HEK293 (cell line): ENCODE results near the gene CDKAL1.

Experiments used
- CTCF ChIA-PET: fragments of 350-600 bp; formaldehyde crosslinking; extraction: SDS; loops from one replicate; lab custom pipeline; 2021; ENCODE audit warnings: antibody characterized with exemption; lab: Yijun Ruan, JAX
- POLR2A ChIA-PET: fragments of 300-600 bp; formaldehyde crosslinking; extraction: SDS; loops from one replicate; lab custom pipeline; 2020; ENCODE audit warnings: antibody characterized with exemption, inconsistent platforms; lab: Yijun Ruan, JAX
- H3K27ac ChIP-seq: fragments of 200-500 bp; sonication (Bioruptor generic); 2 replicates; pipeline ENCODE4 v1.5.1; 2014; ENCODE audit warnings: low read depth, low read length, control low read depth, inconsistent platforms; ENCODE audit errors: extremely low read depth
- H3K36me3 ChIP-seq, 2 experiments: fragments of 200-500 bp in 1 of 2; sonication (Bioruptor generic) in 1 of 2; 1 replicate in 1 of 2; 2 replicates in 1 of 2; pipeline ENCODE4 v1.5.1; 2014 to 2017; ENCODE audit warnings: inconsistent platforms in 2 of 2, low read length in 2 of 2; ENCODE audit not compliant: control insufficient read depth in 2 of 2, insufficient read depth in 1 of 2
- H3K4me1 ChIP-seq: fragments of 200-500 bp; sonication (Bioruptor generic); 2 replicates; pipeline ENCODE4 v1.5.1; 2014; ENCODE audit warnings: mild to moderate bottlenecking, low read length, inconsistent platforms; ENCODE audit not compliant: control insufficient read depth, insufficient read depth
- H3K4me3 ChIP-seq: 2 replicates; pipeline ENCODE4 v1.5.1; 2011; ENCODE audit warnings: low read depth, mild to moderate bottlenecking, control low read depth, low read length, moderate library complexity
- H3K9me3 ChIP-seq: fragments of 200-500 bp; sonication (Bioruptor generic); 2 replicates; pipeline ENCODE4 v1.5.1; 2014; ENCODE audit warnings: low read depth, low read length, inconsistent platforms; ENCODE audit not compliant: control insufficient read depth, insufficient read depth
- GLIS2 ChIP-seq: fragments of 450-650 bp; formaldehyde crosslinking; IDR thresholded peaks from 2 replicates; pipeline ENCODE4 v1.5.1; 2016; ENCODE audit warnings: missing biosample characterization, missing genetic modification characterization
- HOXC10 ChIP-seq: sonication (generic); formaldehyde crosslinking; IDR thresholded peaks from 2 replicates; pipeline ENCODE4 v1.8.1; 2023; ENCODE audit warnings: mild to moderate bottlenecking, missing genetic modification reagents
- KLF8 ChIP-seq: fragments of 450-650 bp; formaldehyde crosslinking; IDR thresholded peaks from 2 replicates; pipeline ENCODE4 v1.5.1; 2016; ENCODE audit warnings: missing biosample characterization, missing genetic modification characterization
- SALL2 ChIP-seq: fragments of 450-650 bp; formaldehyde crosslinking; IDR thresholded peaks from 2 replicates; pipeline ENCODE4 v1.5.0; 2017; ENCODE audit warnings: missing biosample characterization, mild to moderate bottlenecking, missing genetic modification characterization, borderline replicate concordance
- SCRT1 ChIP-seq: fragments of 450-650 bp; formaldehyde crosslinking; IDR thresholded peaks from 2 replicates; pipeline ENCODE4 v1.5.1; 2016; ENCODE audit warnings: missing biosample characterization, missing genetic modification characterization, borderline replicate concordance
- TRIM28 ChIP-seq: IDR thresholded peaks from 2 replicates; pipeline ENCODE4 v1.6.1; 2011; ENCODE audit warnings: low read length, control low read depth, borderline replicate concordance
- YY1 ChIP-seq: fragments of 450-650 bp; formaldehyde crosslinking; IDR thresholded peaks from 2 replicates; pipeline ENCODE4 v1.5.1; 2018; ENCODE audit warnings: missing biosample characterization, missing genetic modification characterization
- ZEB2 ChIP-seq: fragments of 450-650 bp; formaldehyde crosslinking; IDR thresholded peaks from 2 replicates; pipeline ENCODE4 v1.5.1; 2016; ENCODE audit warnings: missing biosample characterization, missing genetic modification characterization
- ZIC2 ChIP-seq: fragments of 450-650 bp; formaldehyde crosslinking; IDR thresholded peaks from 2 replicates; pipeline ENCODE4 v1.5.1; 2016; ENCODE audit warnings: missing biosample characterization, missing genetic modification characterization
- ZNF146 ChIP-seq: fragments of 450-650 bp; formaldehyde crosslinking; IDR thresholded peaks from 2 replicates; pipeline ENCODE4 v1.5.1; 2016; ENCODE audit warnings: missing biosample characterization, missing genetic modification characterization
- ZNF155 ChIP-seq: fragments of 450-650 bp; formaldehyde crosslinking; IDR thresholded peaks from 2 replicates; pipeline ENCODE4 v1.5.1; 2016; ENCODE audit warnings: missing biosample characterization, missing genetic modification characterization
- ZNF157 ChIP-seq: fragments of 450-650 bp; formaldehyde crosslinking; IDR thresholded peaks from 2 replicates; pipeline ENCODE4 v1.5.1; 2016; ENCODE audit warnings: missing biosample characterization, missing genetic modification characterization
- ZNF2 ChIP-seq: fragments of 450-650 bp; formaldehyde crosslinking; IDR thresholded peaks from 2 replicates; pipeline ENCODE4 v1.5.1; 2016; ENCODE audit warnings: missing biosample characterization, missing genetic modification characterization
- ZNF292 ChIP-seq: fragments of 450-650 bp; formaldehyde crosslinking; IDR thresholded peaks from 2 replicates; pipeline ENCODE4 v1.5.1; 2016; ENCODE audit warnings: low read depth, missing biosample characterization, missing genetic modification characterization, borderline replicate concordance
- ZNF433 ChIP-seq: fragments of 450-650 bp; formaldehyde crosslinking; IDR thresholded peaks from 2 replicates; pipeline ENCODE4 v1.5.1; 2016; ENCODE audit warnings: missing biosample characterization, missing genetic modification characterization, low read depth
- ZNF473 ChIP-seq: fragments of 450-650 bp; formaldehyde crosslinking; IDR thresholded peaks from 2 replicates; pipeline ENCODE4 v1.5.1; 2017; ENCODE audit warnings: missing biosample characterization, missing genetic modification characterization
- ZNF48 ChIP-seq: fragments of 450-650 bp; formaldehyde crosslinking; IDR thresholded peaks from 2 replicates; pipeline ENCODE4 v1.5.1; 2016; ENCODE audit warnings: missing biosample characterization, missing genetic modification characterization
- ZNF561 ChIP-seq: fragments of 450-650 bp; IDR thresholded peaks from 2 replicates; pipeline ENCODE4 v1.5.1; 2018; ENCODE audit warnings: missing biosample characterization, missing genetic modification characterization, borderline replicate concordance
- ZNF654 ChIP-seq: fragments of 450-650 bp; formaldehyde crosslinking; IDR thresholded peaks from 2 replicates; pipeline ENCODE4 v1.5.1; 2016; ENCODE audit warnings: low read depth, missing biosample characterization, missing genetic modification characterization
- ZNF792 ChIP-seq: fragments of 450-650 bp; formaldehyde crosslinking; IDR thresholded peaks from 2 replicates; pipeline ENCODE4 v1.5.1; 2016; ENCODE audit warnings: missing biosample characterization, missing genetic modification characterization
- ZNF830 ChIP-seq: fragments of 450-650 bp; IDR thresholded peaks from 2 replicates; pipeline ENCODE4 v1.5.0; 2018; ENCODE audit warnings: missing biosample characterization, missing genetic modification characterization, low read depth, mild to moderate bottlenecking, moderate library complexity
- ZNF843 ChIP-seq: fragments of 450-650 bp; formaldehyde crosslinking; IDR thresholded peaks from 2 replicates; pipeline ENCODE4 v1.5.1; 2016; ENCODE audit warnings: missing biosample characterization, missing genetic modification characterization
- ZSCAN16 ChIP-seq: fragments of 450-650 bp; formaldehyde crosslinking; IDR thresholded peaks from 2 replicates; pipeline ENCODE4 v1.5.1; 2016; ENCODE audit warnings: missing biosample characterization, missing genetic modification characterization
- TF ChIP-seq, protein P1 (sequence below): fragments of 450-650 bp; formaldehyde crosslinking; IDR thresholded peaks from 2 replicates; pipeline ENCODE4 v1.5.1; 2016; ENCODE audit warnings: missing biosample characterization, missing genetic modification characterization
- TF ChIP-seq, protein P2 (sequence below): IDR thresholded peaks from 2 replicates; pipeline ENCODE4 v1.6.1; 2011; ENCODE audit warnings: mild to moderate bottlenecking, low read depth, low read length, borderline replicate concordance
- TF ChIP-seq, protein P3 (sequence below): fragments of 450-650 bp; formaldehyde crosslinking; IDR thresholded peaks from 2 replicates; pipeline ENCODE4 v1.5.1; 2016; ENCODE audit warnings: missing biosample characterization, missing genetic modification characterization

Gene CDKAL1

DNA sequence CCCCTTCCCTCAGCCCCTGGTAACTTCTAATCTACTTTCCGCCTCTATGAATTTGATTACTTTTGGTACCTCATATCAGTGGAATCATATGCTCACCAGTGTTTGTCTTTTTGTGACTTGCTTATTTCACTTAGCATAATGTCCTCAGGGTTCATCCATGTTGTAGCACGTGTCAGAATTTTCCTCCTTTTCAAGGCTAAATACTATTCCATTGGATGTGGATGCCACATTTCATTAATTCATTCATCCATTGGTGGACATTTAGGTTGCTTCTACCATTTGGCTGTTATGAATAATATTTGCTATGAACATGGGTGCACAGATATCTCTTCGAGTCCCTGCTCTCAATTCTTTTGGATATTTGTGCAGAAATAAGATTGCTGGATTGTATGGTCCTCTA lies 670.7 kb downstream of the CDKAL1 start:
- no peak overlapping the region for H3K4me3 ChIP-seq
- POLR2A ChIA-PET: no interaction called here
- TF ChIP-seq ZNF146 (peak; percentile 96), ZNF473 (tag by site-specific recombination) (no peak)
- TF ChIP-seq, protein P1, sequence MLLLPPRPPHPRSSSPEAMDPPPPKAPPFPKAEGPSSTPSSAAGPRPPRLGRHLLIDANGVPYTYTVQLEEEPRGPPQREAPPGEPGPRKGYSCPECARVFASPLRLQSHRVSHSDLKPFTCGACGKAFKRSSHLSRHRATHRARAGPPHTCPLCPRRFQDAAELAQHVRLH (tag by site-specific recombination): peak; percentile 40; the same call in 1 of the 2 replicates
- CTCF ChIA-PET: no interaction called here
- no peak overlapping the region for H3K27ac ChIP-seq
- H3K4me1 ChIP-seq: peaks cover 28% of the 10 kb centered on the region
- no peaks in the 10 kb centered on the region for H3K9me3 ChIP-seq
- no peaks in the 10 kb centered on the region for H3K36me3 ChIP-seq

DNA sequence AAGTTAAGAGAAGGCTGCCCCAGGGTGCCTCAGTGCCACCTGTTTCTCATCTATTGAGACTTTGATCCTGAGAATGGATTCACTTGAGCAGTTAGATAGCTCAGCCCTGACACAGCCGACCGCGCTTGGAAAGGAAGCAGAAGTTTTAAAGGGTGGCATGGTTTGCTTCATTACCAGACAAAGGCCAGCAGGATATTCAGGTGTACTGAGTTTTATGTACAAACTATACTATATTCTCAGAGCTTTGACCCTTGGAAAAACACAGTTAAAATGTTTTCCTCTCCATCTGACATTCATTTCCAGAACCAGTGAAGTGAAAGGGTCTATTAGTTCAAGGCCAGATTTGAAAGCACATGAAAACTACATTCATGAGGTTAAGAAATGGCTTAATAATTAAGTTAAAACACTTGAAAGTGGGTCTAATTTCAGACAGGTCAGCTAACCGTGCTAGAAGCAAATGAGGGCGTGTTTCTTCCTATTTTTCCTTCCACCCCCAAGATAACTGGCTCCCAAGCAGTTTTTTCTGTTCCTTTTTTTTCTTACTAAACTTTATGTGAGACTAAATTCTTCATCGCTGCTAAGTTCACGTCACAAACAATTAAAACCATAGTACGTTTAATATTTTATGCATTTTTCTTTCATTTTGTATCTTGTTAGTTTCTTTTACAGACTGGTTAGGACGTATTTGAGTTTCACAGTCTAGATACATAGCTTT lies 674.0 kb downstream of the CDKAL1 start:
- CTCF ChIA-PET: no interaction called here
- POLR2A ChIA-PET: no interaction called here
- Histone ChIP-seq H3K4me1 (no peaks in the 10 kb centered on the region), H3K36me3 (no peaks in the 10 kb centered on the region), H3K4me3 (no peak overlapping the region), H3K9me3 (no peaks in the 10 kb centered on the region), H3K27ac (no peak overlapping the region)
- TF ChIP-seq ZNF157 (tag by site-specific recombination): no peak
- no peak for TF ChIP-seq ZNF2 (tag by site-specific recombination)
- TF ChIP-seq KLF8 (tag by site-specific recombination): no peak
- no peak for TF ChIP-seq YY1 (tag by site-specific recombination)
- no peak for TF ChIP-seq ZNF48
- no peak for TF ChIP-seq ZEB2 (tag by site-specific recombination)
- TF ChIP-seq ZNF792: no peak
- no peak for TF ChIP-seq ZNF654
- TF ChIP-seq ZNF561 (tag by site-specific recombination): no peak
- no peak for TF ChIP-seq ZNF292 (tag by site-specific recombination)
- no peak for TF ChIP-seq SALL2 (tag by site-specific recombination)
- TF ChIP-seq ZNF155 (tag by site-specific recombination): no peak
- TF ChIP-seq HOXC10 (CRISPR knock-in tag): no peak
- no peak for TF ChIP-seq TRIM28
- TF ChIP-seq ZNF830 (tag by site-specific recombination): no peak

DNA sequence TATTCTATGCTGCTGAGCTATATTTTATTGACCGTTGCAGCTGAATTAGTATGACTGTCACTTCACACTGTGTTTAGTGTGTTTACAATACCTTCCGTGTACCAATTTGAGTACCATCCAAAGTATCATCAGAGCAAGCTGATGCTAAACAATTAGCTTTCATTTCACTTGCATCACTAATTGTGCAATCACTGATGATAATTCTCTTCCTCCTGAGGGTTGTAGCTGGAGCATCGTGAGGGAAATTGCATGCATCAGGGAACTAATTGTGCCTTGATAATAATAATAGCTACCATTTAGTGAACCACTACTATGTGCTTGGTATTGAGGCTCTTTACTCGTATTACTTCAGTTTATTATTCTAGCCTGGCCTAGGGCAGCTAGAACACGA lies 674.5 kb downstream of the CDKAL1 start:
- Histone ChIP-seq H3K4me1 (no peaks in the 10 kb centered on the region), H3K4me3 (no peak overlapping the region), H3K36me3 (no peaks in the 10 kb centered on the region), H3K27ac (no peak overlapping the region), H3K9me3 (no peaks in the 10 kb centered on the region)
- POLR2A ChIA-PET: no interaction called here
- CTCF ChIA-PET: no interaction called here
- TF ChIP-seq ZNF433 (tag by site-specific recombination) (no peak), ZNF146 (no peak), ZSCAN16 (tag by site-specific recombination) (no peak), ZIC2 (no peak), ZNF843 (no peak), SCRT1 (tag by site-specific recombination) (no peak), GLIS2 (tag by site-specific recombination) (no peak)
- TF ChIP-seq, protein P1 (tag by site-specific recombination): no peak
- TF ChIP-seq, protein P2, sequence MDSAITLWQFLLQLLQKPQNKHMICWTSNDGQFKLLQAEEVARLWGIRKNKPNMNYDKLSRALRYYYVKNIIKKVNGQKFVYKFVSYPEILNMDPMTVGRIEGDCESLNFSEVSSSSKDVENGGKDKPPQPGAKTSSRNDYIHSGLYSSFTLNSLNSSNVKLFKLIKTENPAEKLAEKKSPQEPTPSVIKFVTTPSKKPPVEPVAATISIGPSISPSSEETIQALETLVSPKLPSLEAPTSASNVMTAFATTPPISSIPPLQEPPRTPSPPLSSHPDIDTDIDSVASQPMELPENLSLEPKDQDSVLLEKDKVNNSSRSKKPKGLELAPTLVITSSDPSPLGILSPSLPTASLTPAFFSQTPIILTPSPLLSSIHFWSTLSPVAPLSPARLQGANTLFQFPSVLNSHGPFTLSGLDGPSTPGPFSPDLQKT: no peak
- TF ChIP-seq, protein P3, sequence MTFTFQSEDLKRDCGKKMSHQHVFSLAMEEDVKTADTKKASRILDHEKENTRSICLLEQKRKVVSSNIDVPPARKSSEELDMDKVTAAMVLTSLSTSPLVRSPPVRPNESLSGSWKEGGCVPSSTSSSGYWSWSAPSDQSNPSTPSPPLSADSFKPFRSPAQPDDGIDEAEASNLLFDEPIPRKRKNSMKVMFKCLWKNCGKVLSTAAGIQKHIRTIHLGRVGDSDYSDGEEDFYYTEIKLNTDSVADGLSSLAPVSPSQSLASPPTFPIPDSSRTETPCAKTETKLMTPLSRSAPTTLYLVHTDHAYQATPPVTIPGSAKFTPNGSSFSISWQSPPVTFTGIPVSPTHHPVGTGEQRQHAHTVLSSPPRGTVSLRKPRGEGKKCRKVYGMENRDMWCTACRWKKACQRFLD (tag by site-specific recombination): no peak
